MCF 10A (cell line): ENCODE data around the gene UNC50. TPM values are rescaled to one million over a fixed set of nuclear protein-coding genes. Genes with fewer than 3 reads are reported as not detected.
A peak's percentile ranks its signal among the peaks of the same experiment; 100 is the strongest.

Experiments
- BruUV-seq: library from RNA; stranded (reverse); fragments of 400-500 nt; replicated peaks from 2 replicates; lab custom pipeline; 2021; lab: Mats Ljungman, UMichigan
- CTCF ChIA-PET: fragments of 300-600 bp; sonication (Branson Sonifier 250); formaldehyde crosslinking; extraction: SDS; loops from one replicate; lab custom pipeline; 2021; ENCODE audit warnings: antibody characterized with exemption, inconsistent platforms; lab: Yijun Ruan, JAX
- POLR2A ChIA-PET: fragments of 300-600, 350-650 bp; sonication (Branson Sonifier 250); formaldehyde crosslinking; extraction: SDS; loops from one replicate; lab custom pipeline; 2020; ENCODE audit warnings: antibody characterized with exemption, inconsistent platforms; lab: Yijun Ruan, JAX
- DNase-seq: peaks from one replicate; pipeline ENCODE4 v3.0.0-alpha.2; 2018; ENCODE audit not compliant: unreplicated experiment
- H3K27ac Mint-ChIP-seq: one replicate; pipeline ENCODE4 v1.8.0; 2022; ENCODE audit warnings: mild to moderate bottlenecking, low read depth, mixed read lengths; ENCODE audit not compliant: unreplicated experiment
- H3K27me3 Mint-ChIP-seq: one replicate; pipeline ENCODE4 v1.8.0; 2022; ENCODE audit warnings: mixed read lengths; ENCODE audit not compliant: insufficient read depth, unreplicated experiment
- H3K36me3 Mint-ChIP-seq: one replicate; pipeline ENCODE4 v1.8.0; 2022; ENCODE audit warnings: mild to moderate bottlenecking, moderate library complexity, mixed read lengths; ENCODE audit not compliant: insufficient read depth, unreplicated experiment
- H3K4me1 Mint-ChIP-seq: one replicate; pipeline ENCODE4 v1.8.0; 2022; ENCODE audit warnings: mixed read lengths; ENCODE audit not compliant: insufficient read depth, unreplicated experiment
- H3K4me3 Mint-ChIP-seq: one replicate; pipeline ENCODE4 v1.8.0; 2022; ENCODE audit warnings: mild to moderate bottlenecking, moderate library complexity, mixed read lengths; ENCODE audit not compliant: unreplicated experiment
- H3K9me3 Mint-ChIP-seq: one replicate; pipeline ENCODE4 v1.8.0; 2022; ENCODE audit warnings: mixed read lengths; ENCODE audit not compliant: unreplicated experiment
- CTCF ChIP-seq: fragments of 200-600 bp; IDR thresholded peaks from one replicate; pipeline ENCODE4 v1.8.0; 2022; ENCODE audit warnings: antibody characterized with exemption, mild to moderate bottlenecking; ENCODE audit not compliant: unreplicated experiment
- intact Hi-C: fragments of 100-400 bp; cut with micrococcal nuclease; formaldehyde crosslinking; loops from 2 replicates; pipeline ENCODE4 v1.14.1; 2022
- total RNA-seq: library from RNA; stranded (reverse); gene quantifications from 2 replicates; pipeline ENCODE4 v1.2.3, GENCODE V29; 2022

UNC50 gene
- total RNA-seq, 1 experiment from 2014 or later: 36.9 TPM

- ChIA-PET POLR2A (interaction anchor here (2.3 kb wide), 1 partner anchor 8 kb away, joined by 8 read pairs; the partner anchor contains the start of genes COA5 and UNC50), CTCF (interaction anchor here (0.5 to 1.1 kb wide), 2 partner anchors 13 to 31 kb away, joined by 3 read pairs; no protein-coding TSS in a partner anchor)
- intact Hi-C loops: no loop called here
- BruUV-seq: no TSS peak
- no peaks in the 10 kb centered on the region for H3K27me3 Mint-ChIP-seq
- H3K9me3 Mint-ChIP-seq: no peaks in the 10 kb centered on the region
- H3K36me3 Mint-ChIP-seq: peaks cover 75% of the 10 kb centered on the region
- DNase-seq: no peak
- no peak for TF ChIP-seq CTCF
- peaks cover 9% of the 10 kb centered on the region for H3K4me1 Mint-ChIP-seq
- no peak overlapping the region for H3K4me3 Mint-ChIP-seq
- no peak overlapping the region for H3K27ac Mint-ChIP-seq
These were observed 8.8 kb downstream of the UNC50 start for GRCh38 chr2:98617149-98617548.

DNA sequence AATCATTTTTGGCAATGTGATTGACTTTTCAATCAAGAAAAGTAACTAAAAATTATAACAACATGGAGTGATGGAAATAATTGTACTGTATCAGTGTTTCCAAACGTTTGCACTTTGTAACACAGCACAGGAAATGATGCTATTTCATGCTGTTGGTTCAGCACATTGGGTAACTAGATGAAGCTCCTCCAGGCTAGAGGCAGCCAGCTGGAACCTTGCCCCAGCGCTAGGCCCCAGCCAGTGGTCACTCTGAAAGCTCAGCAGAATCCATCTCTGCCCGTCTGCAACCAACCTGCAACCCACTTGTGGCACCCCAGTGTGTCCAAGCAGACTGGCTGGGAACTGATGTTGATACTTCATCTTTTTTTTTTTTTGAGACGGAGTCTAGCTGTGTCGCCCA, 15.3 kb downstream of the UNC50 start:
- Mint-ChIP-seq H3K9me3 (no peaks in the 10 kb centered on the region), H3K4me1 (no peaks in the 10 kb centered on the region), H3K27ac (no peak overlapping the region), H3K36me3 (peaks cover 11% of the 10 kb centered on the region), H3K4me3 (no peak overlapping the region), H3K27me3 (no peaks in the 10 kb centered on the region)
- CTCF ChIA-PET: interaction anchor here (0.6 to 0.7 kb wide), 2 partner anchors 104 to 149 kb away, joined by 3 read pairs; no protein-coding TSS in a partner anchor
- BruUV-seq: no TSS peak
- intact Hi-C loops: no loop called here
- peak; percentile 46 for DNase-seq
- no peak for TF ChIP-seq CTCF
- POLR2A ChIA-PET: no interaction called here

DNA sequence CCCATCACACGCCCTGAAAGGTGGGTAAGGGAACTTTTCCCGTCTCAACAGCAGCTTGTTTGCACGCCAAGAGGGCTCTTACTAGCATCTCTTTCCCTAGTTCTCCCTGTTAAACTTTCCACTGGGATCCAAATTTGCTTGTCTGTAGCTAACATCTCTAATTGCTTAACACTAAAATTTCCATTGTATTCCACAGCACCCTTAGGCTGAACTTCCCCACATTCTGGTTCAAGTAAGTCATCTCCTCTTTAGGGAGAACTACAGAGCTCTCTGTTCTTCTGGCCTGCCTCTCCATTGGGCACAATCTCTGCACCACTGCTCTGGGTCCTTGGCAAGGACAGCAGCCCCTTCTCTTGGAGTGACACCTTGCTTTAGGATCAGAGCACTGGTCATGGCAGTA, 24.0 kb downstream of the UNC50 start:
- no peak for DNase-seq
- CTCF ChIA-PET: interaction anchor here (1.4 kb wide), 1 partner anchor 17 kb away, joined by 6 read pairs; no protein-coding TSS in a partner anchor
- H3K27ac Mint-ChIP-seq: no peak overlapping the region
- H3K4me1 Mint-ChIP-seq: no peaks in the 10 kb centered on the region
- peaks cover 6% of the 10 kb centered on the region for H3K36me3 Mint-ChIP-seq
- POLR2A ChIA-PET: interaction anchor here (0.7 kb wide), 1 partner anchor 18 kb away, joined by 3 read pairs; no protein-coding TSS in a partner anchor
- no peaks in the 10 kb centered on the region for H3K9me3 Mint-ChIP-seq
- intact Hi-C loops: no loop called here
- H3K27me3 Mint-ChIP-seq: no peaks in the 10 kb centered on the region
- TF ChIP-seq CTCF: no peak
- H3K4me3 Mint-ChIP-seq: no peak overlapping the region
- no TSS peak for BruUV-seq

DNA sequence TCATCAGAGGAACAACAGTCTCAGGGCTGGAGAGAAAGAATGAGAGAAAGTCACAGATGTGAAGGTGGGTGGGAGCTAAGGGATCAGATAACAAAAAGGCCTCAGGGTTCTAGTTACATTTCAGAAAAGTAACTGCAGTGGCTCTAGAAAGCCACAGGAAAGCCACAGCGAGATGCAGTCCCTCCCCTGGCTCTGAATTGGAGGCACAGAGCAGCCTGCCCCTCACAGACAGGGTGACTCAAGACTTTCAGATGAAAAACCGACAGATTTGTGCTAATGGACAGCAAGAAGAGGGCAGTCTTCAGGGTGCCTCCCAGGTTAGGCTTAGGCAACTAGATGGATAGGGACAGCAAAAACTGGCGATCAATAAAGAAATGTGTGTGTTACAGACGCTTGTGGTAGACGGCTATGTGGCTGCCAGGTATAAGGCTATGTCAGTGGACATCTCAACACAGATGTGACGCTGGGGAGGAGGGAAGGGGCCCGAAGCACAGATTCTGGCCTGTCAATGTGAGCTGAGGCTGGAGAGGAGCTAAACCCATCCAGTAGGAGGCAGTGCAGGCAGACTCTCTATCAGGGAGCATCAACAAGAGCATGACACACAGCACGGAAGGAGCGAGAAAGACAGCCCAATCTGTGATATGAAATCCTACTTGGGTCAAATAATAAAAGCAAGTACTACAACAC, 26.2 kb downstream of the UNC50 start:
- ChIA-PET POLR2A (no interaction called here), CTCF (interaction anchor here (0.6 to 1.6 kb wide), 3 partner anchors 11 to 1388 kb away, joined by 3 to 7 read pairs (median 6); no protein-coding TSS in a partner anchor)
- no peaks in the 10 kb centered on the region for H3K27me3 Mint-ChIP-seq
- no peak for TF ChIP-seq CTCF
- no peaks in the 10 kb centered on the region for H3K9me3 Mint-ChIP-seq
- no peak overlapping the region for H3K4me3 Mint-ChIP-seq
- peak overlapping the region; percentile 4 for H3K27ac Mint-ChIP-seq
- intact Hi-C loops: no loop called here
- H3K36me3 Mint-ChIP-seq: peaks cover 6% of the 10 kb centered on the region
- peak; percentile 30 for DNase-seq
- H3K4me1 Mint-ChIP-seq: no peaks in the 10 kb centered on the region
- BruUV-seq: no TSS peak
